HG03571 (cell line): ENCODE measurements around the gene MTMR3.
"Not testable (repeated sequence)": the region's sequence is repeated elsewhere in the genome, so short reads cannot be mapped to it uniquely, and the experiment has no call there.

Source experiments
- ATAC-seq: cut with Tn5 transposase; IDR thresholded peaks from one replicate; pipeline ENCODE4 v1.9.1; 2021; ENCODE audit not compliant: unreplicated experiment

Gene MTMR3

DNA sequence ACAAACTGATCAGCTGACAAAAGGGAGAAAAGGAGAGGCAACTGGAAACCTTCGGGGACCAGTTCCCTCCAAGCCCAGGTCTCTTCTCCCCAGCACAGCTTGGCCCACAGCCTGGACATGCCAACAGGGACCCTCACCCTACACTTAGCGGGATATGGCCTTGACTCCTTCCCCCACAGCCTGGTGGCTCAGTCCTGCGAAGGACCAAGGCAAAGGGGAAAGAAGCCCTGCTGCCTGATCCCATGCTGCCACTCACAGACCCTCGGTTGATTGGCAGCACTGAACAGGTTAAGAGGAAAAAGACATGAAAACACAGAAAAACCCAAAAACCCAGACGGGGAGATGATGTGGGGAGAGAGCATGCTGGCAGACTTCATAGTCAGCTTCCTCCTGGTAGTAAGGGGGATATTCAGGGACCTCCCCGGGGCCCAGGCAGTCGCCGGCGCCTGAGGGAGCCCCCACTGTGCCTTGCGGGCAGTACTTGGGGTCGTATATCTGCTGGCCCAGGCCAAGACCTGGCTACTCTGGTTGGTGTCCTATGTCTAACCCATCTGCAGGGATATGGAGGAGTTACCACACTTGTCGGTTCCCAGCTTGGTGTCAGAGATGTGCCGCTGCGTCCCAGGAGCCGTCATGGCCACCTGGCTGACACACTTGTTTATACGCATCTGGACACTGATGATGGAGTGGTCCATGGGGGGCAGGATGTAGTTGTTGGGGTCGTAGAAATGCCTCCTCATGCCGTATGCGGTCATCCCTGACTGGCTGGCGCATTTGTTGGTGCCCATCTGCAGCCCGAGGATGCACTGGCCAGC lies 163.1 kb downstream of the MTMR3 start:
- no peak for ATAC-seq

DNA sequence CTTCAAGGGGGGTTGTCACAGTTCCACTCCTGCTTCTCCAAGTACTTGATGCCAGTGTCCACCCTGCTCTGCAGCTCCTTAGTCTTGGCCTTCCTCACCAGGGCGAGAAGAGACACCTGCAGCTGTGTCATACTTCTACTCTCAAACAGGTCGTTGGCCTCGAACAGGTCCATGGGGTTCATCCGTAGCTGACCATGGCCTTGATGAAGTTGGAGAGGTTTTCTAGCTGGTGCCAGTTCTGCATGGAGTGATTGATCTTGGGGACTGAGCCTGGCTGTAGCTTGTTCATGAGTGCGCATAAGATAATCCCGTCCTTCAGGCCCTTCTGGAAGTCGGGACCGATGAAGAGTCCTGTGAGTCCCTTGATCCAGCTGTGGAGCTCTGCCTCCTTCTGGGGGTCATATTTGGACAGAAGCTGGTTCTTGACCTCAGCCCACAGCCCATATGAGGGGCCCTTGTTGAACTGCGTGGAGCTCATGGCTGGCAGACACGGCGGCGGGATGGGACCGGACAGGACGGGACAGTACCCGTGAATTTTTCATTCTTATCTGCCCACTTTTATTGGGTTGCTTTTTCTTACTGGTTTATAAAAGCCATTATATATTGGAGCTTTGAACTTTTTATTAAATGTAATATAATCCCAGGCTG lies 163.9 kb downstream of the MTMR3 start:
- no peak for ATAC-seq

DNA sequence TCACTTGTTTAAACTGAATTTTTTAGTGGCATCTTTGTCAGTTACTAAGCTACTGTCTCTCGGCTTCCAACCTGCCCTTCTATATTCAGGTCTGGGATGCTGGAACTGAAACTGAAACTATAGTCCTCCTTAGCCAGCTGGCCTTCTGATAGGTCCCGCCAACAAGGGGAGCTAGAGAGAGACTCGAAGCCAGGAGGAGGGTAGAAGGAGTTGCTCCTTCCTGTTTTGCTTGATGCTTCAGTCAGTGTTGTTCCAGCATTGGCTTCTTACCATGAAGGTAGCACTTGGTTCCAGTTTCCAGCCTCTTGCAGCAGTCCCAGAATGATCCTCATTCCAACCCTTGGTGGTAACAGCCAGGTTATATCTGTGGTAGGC lies 164.4 kb downstream of the MTMR3 start:
- no peak for ATAC-seq

DNA sequence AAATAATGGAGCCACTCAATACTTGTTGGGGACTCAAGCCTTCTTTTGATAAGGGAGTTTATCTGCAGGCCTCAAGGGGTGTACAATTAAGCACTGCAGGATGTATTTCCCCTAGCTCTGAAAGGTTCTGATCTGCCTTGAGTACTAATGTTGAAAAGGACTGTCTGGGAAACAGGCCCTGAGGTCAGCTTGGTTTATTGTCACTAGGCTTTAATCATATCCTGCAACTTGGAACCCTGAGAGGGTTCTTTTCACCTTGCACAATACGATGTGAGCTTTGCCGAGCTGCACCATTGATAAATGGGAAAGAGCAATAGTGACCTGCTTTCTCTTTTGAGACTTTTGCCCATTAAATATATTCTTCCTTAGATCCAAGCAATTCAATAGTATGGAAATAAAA lies 165.7 kb downstream of the MTMR3 start:
- no peak for ATAC-seq

DNA sequence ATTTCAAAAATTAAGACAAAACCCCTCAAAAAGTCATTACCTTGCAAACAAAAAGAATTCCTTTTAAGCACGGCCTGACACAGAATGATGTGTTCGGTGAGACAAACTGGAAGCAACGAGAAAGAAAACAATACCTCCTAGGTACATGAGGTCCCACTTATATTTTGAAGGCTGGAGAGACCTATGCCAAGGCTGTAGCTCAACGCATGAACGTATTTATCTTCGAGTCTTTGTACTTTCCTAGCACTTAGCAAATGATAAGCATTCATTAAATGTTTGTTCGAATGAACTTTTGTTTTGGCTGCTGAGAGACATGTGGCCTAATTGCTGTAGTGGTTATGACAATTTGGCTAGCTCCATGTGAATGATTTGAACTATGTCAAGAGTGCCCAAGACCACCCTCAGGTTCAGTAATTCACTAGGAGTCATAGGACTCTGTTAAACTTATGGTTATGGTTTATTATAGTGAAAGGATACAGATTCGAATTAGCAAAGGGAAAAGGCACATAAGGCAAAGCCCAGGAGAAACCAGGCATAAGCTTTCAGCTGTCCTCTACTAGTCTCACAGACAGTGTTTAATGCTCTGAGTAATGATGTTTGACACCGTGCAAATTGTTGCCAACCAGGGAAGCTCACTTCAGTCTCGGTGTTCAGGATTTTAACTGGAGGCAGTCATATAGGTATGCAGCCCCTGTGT lies 171.2 kb downstream of the MTMR3 start:
- no peak for ATAC-seq

DNA sequence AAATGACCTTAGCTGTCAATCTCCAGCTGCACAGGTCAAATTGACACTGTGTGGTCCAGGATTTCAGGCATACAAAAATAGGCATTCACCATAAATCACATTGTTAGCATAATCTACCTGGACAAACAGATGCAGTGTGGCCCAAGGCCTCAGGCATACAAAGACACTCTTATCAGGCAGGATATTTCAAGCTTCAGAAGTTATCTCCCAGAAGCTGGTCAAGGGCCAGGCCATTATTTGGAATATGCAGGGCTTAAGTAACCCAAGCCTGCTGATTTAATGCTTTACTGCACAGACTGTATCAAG lies 171.7 kb downstream of the MTMR3 start:
- ATAC-seq: no peak

DNA sequence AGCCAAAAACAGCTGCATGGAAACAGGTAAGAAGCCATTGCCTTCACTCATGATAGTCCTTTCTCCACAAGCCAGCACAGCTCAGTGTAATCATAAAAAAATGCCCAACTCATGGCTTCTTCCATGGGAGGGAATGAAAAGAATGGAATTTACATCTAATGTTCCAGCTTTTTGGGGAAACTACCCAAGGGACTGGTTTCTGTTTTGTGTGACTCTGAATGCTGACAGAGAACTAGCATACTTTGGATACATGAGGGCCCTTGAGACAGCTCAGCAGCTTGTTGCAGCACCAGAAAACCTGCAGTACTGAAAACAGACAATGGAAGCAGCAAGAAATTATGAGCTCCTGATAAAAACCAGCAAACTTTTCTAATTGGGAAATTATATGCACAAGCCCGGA lies 173.0 kb downstream of the MTMR3 start:
- ATAC-seq: no peak

DNA sequence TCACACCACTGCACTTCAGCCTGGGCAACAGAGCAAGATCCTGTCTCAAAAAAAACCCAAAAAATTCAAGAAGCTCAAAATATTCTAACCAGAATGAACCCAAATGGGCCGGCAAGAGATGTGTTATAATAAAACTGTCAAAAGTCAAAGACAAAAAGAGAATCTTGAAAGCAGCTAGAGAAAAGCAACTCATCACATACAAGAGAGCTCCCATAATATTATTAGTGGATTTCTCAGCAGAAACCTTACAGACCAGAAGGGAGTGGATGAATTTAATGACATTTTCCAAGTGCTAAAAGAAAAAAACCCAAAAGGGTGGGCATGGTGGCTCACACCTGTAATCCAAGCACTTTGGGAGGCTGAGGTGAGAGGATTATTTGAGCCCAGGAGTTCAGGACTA lies 174.4 kb downstream of the MTMR3 start:
- no peak for ATAC-seq

DNA sequence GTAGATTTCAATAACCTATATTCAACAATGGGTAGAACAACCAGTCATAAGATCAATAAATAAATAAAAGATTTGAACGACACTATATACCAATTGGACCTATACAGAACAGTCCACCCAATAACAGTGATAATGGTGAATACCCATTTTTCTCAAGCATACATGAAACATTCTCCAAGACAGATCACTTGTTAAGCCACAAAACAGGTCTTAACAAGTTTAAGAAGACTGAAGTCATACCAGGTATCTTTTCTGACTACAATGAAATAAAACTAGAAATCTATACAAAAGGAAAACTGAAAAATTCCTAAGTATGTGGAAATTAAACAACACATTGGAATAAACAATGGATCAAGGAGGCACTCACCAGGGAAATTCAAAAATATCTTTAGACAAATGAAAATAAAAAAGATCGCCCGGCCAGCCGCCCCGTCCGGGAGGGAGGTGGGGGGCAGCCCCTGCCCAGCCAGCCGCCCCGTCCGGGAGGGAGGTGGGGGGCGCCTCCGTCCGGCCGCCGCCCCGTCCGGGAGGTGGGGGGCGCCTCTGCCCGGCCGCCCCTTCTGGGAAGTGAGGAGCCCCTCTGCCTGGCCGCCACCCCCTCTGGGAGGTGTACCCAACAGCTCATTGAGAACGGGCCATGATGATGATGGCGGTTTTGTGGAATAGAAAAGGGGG lies 176.5 kb downstream of the MTMR3 start:
- ATAC-seq: not testable (repeated sequence)

DNA sequence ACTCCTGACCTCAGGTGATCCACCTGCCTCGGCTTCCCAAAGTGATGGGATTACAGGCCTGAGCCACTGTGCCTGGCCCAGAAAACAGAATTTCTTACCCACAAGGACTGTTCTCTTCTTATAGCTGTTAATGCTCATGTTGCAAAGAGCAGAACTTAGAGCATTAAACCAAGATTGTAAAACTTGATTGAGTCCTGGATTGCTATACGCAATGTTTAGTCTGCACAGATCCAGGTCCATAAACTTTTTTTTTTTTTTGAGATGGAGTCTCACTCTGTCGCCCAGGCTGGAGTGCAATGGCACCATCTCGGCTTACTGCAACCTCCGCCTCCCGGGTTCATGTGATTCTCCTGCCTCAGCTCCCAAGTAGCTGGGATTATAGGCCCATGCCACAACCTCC lies 178.1 kb downstream of the MTMR3 start:
- ATAC-seq: not testable (repeated sequence)

DNA sequence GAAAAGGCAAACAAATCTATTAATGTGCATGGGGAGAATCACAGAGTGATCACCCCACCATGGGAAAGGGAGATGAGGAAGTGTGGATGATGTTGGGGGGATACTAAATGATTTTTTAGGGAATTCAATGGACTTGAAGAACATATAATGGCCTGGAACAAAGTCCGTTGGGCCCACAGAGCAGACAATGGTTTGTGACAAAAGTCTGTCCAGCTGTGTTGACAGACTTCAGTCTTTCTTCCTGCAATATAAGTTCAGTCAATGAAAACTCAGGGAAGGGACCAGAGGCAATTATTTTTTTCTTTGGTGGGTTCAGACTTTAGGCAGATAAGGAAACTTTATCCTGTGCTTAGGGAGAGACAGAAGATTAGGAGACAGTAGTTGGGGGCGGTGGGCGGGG lies 179.3 kb downstream of the MTMR3 start:
- no peak for ATAC-seq

DNA sequence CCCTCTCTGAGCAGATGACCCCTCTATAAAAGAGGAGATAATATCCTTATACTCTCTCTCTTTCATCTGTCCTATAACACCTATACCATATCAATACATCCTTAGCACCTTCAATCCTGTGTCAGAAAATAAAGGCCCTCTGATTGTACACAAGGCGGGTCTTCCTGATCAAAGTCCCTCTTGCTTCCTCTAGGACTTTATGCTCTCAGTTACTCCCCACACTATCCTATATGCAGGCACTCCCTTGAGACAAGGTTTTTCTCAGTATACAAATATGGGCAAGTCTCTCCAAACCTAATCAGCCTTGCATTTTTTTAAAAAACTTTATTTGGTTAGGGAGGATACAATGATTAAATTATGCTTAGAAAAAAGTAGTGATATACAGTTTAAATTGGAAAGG lies 180.0 kb downstream of the MTMR3 start:
- ATAC-seq: no peak

DNA sequence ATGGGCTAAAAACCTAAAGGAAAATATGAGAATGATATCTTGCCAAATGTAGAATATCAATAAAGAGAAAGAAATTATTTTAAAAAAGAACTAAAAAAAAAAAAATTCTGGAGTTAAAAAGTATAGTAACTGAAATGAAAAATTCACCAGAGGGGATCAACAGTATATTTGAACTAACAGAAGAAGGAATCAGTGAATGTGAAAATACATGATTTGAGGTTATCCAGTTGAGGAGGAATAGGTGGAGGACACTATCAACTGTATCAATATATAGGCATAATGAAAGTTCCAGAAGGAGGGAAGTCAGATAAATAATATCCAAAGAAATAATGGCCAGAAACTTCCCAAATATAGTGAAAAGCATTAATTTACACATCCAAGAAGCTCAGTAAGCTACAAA lies 181.2 kb downstream of the MTMR3 start:
- ATAC-seq: no peak

DNA sequence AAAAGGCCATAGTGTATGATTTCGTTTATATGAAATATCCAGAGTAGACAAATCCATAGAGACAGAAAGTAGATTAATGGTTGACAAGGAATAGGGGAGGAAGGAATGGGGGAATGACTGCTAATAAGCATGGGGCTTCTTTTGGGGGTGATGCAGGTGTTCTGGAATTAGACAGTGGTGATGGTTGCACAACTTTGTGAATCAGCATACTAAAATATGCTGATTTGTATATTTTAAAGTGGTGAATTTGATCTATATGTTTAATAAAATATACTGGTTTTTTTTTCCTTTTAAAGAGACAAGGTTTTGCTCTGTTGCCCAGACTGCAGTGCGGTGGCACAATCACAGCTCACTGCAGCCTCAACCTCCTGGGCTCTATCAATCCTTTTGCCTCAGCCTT lies 190.8 kb downstream of the MTMR3 start:
- ATAC-seq: no peak

DNA sequence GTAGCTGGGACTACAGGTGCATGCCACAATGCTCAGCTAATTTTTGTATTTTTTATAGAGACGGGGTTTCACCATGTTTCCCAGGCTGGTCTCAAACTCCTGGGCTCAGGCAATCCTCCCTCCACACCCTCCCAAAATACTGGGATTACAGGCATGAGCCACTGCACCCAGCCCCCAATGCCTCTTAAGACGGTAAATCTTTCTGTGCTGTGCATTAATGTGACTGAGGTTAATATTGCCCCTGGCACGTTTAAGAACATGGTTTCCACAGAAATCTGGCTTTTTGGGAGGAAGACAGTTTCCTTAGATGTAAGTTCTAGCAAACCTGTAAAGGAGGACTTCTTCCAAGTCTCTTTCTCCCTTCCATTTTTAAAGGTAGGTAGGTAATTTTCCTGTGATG lies 191.2 kb downstream of the MTMR3 start:
- no peak for ATAC-seq

DNA sequence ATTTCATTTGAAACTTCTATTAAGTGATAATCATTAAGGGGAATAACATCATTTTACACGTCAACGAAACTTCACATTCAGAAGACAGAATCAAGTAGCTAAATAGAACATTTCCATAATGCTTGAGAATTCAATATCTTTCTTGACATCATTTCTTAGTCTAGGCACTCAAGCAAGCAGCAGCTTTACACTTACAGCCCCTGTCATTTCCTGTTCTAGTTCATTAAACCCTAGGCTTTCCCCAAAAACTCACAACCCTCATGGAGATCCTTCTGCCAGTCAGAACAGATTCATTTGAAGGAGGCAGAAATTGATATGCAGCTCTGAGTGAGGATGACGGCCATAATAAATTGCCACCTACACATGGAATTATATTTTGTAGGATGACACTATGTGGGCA lies 192.0 kb downstream of the MTMR3 start:
- ATAC-seq: no peak

DNA sequence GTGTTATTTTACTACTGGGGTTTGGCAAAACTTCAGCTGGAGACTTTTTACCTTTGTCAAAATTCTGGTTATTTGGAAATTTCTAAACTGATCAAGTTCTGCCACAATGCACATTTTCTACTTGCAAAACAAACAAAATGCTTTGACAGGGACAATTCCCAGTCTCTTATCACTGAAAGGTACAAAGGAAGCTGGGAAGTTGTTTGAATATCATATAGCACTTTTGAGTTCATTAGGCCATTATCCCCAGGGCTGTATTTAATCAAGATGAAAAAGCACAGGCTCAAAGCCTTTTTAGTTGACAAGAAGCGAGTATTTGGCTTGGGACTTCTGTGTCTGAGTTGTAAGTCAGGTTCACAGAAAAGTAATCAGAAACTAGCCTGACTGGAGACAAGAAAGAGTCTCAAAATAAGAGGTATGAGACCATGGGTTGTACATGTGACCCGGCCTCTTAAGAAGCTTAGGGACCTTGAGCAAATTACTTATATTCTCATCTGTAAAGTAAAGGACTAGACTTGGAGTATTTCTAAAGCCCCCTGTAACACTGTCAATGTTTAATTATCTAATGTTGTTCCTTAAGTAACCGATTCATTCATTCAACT lies 194.4 kb downstream of the MTMR3 start:
- ATAC-seq: no peak

DNA sequence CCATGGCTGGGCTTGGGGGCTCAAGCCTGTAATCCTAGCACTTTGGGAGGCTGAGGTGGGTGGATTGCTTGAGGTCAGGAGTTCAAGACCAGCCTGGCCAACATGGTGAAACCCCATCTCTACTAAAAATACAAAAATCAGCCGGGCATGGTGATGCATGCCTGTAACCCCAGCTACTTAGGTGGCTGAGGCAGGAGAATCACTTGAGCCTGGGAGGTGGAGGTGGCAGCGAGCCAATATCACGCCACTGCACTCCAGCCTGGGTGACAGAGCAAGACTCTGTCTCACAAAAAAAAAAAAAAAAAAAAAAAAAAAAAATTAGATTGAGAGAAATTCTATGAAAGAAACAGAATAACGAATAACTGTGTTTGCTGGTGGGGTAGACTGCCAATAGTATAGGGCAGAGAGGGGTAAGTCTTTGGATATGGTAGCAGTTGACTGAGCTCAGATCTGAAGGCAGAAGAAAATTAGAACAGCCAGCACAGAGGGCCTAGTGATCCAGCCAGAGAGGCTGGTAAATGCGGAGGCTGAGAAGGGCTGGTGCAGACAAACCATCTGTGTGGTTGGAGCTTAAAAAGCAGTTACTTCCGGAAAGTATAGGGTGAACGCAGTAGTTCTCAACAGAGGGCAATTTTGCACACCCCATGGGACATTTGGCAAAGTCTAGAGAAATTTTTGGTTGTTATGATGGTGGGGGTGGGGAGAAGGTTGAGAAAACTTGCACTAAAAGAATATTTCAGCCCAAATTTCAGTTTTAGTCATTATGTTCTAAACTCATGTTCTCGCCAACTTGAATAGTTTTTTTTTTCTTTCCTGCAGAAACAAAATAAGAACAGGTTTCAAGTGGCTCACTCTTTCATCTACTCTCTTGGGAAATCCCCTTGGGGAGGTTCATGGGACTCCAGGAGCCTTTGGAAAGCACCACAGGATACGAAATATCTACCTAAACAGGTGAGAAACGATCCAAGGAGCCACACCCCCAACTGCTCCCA lies 195.6 kb downstream of the MTMR3 start:
- ATAC-seq: no peak

DNA sequence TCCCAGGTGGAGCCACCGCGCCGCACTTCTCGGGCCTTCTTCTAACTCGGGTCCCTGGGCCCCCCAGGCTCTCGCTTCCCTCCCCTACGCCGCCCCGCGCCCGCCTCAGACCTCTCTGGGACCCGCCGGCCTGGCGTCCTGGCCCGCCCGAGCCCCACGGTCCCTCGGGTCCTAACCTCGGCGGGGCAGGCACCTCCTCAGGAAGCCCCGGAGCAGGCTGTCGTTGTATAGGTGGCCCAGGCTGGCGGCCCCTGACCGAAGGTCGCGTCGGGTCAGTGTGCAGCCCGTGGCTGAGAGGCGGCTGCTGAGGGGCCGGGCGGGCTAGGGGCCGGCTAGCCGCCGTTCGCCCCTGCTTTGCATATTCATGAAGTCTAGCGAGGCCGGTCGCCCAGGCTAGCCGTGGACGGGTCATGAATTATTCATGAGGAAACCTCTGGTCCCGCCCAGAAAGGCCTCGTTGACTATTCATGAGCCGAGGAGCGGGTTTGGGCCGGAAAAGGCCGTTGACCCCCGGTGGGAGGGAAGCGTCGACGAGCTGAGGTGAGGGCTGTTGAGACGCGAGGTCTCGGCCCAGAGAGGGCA lies 197.1 kb downstream of the MTMR3 start, which contains the start of gene HORMAD2:
Gene HORMAD2, plus strand, starts transcription at position 513 of the 582 bp plus-strand sequence. CDS start 13,489 bp downstream, outside the sequence.
- ATAC-seq: no peak
